B cell (primary cell): Measurements from ENCODE around the gene FAHD2B. TPM values are rescaled to one million over a fixed set of nuclear protein-coding genes. Genes with fewer than 3 reads are reported as not detected.
"Not testable (repeated sequence)": the region's sequence is repeated elsewhere in the genome, so short reads cannot be mapped to it uniquely, and the experiment has no call there.

Source experiments
- ATAC-seq: fragments of 200-7000 bp; cut with Tn5 transposase; one replicate; pipeline ENCODE4 v1.10.0; 2021; ENCODE audit warnings: low read depth, mild to moderate bottlenecking, moderate number of reproducible peaks, moderate library complexity
- CTCF ChIA-PET: fragments of 350-600 bp; sonication (Branson Sonifier 250); formaldehyde crosslinking; loops from one replicate; lab custom pipeline; 2021; ENCODE audit warnings: antibody characterized with exemption, inconsistent platforms; lab: Charles Lee
- POLR2A ChIA-PET: fragments of 350-600 bp; sonication (Branson Sonifier 250); formaldehyde crosslinking; loops from one replicate; lab custom pipeline; 2021; ENCODE audit warnings: antibody characterized with exemption; lab: Charles Lee
- DNase-seq: peaks from one replicate; pipeline ENCODE4 v3.0.0; 2013
- H2AFZ ChIP-seq: 2 replicates; pipeline ENCODE4 v1.6.1; 2012; ENCODE audit warnings: mild to moderate bottlenecking, low read depth, low read length; ENCODE audit not compliant: insufficient read depth, poor library complexity, severe bottlenecking
- H3K27ac ChIP-seq, 2 donors: 1 replicate in 1 of 2; 2 replicates in 1 of 2; pipeline ENCODE4 v1.5.1; 2012 to 2013; ENCODE audit warnings: low read length in 2 of 2, mild to moderate bottlenecking in 2 of 2, moderate library complexity in 1 of 2
- H3K27me3 ChIP-seq, 4 experiments: fragments of 200-600 bp in 1 of 4; sonication (generic) in 1 of 4; replicated peaks in 1 of 4; 1 replicate in 2 of 4; 2 replicates in 2 of 4; pipeline versions ENCODE4 v1.6.1 to v1.7.0; 2013 to 2016; ENCODE audit warnings: low read length in 3 of 4, mild to moderate bottlenecking in 2 of 4, mixed read lengths in 1 of 4, moderate library complexity in 1 of 4; ENCODE audit not compliant: insufficient read depth in 4 of 4, control insufficient read depth in 3 of 4; ENCODE audit errors: control extremely low read depth in 1 of 4
- H3K36me3 ChIP-seq, 2 experiments: replicated peaks in 1 of 2; 1 replicate in 1 of 2; 2 replicates in 1 of 2; pipeline versions ENCODE4 v1.6.1 to v1.7.1; 2013; ENCODE audit warnings: low read length in 1 of 2; ENCODE audit not compliant: insufficient read depth in 2 of 2, control insufficient read depth in 1 of 2; ENCODE audit errors: control extremely low read depth in 1 of 2, extremely low read depth in 1 of 2
- H3K4me1 ChIP-seq, 2 donors: fragments of 200-600 bp in 1 of 2; sonication (generic) in 1 of 2; 1 replicate in 1 of 2; 2 replicates in 1 of 2; pipeline versions ENCODE4 v1.5.1 to v1.6.1; 2013 to 2017; ENCODE audit warnings: low read length in 2 of 2; ENCODE audit not compliant: control insufficient read depth in 2 of 2, insufficient read depth in 2 of 2
- H3K4me2 ChIP-seq: replicated peaks from 2 replicates; pipeline ENCODE3; 2012; ENCODE audit warnings: mild to moderate bottlenecking, low read depth, low read length; ENCODE audit not compliant: poor library complexity, severe bottlenecking
- H3K4me3 ChIP-seq, 5 experiments: fragments of 200-600 bp in 1 of 5; sonication (generic) in 1 of 5; 1 replicate in 3 of 5; 2 replicates in 2 of 5; pipeline versions ENCODE4 v1.5.1 to v1.7.0; 2011 to 2016; ENCODE audit warnings: low read length in 4 of 5, mild to moderate bottlenecking in 4 of 5, low read depth in 2 of 5, control low read depth in 1 of 5, moderate library complexity in 1 of 5; ENCODE audit not compliant: insufficient read depth in 1 of 5; ENCODE audit errors: control extremely low read depth in 1 of 5, extremely low read depth in 1 of 5
- H3K79me2 ChIP-seq: fragments of 200-600 bp; sonication (generic); one replicate; pipeline ENCODE4 v1.6.0; 2016; ENCODE audit warnings: low read length; ENCODE audit not compliant: control insufficient read depth, insufficient read depth
- H3K9ac ChIP-seq: fragments of 200-600 bp; sonication (generic); 2 replicates; pipeline ENCODE4 v1.6.1; 2017; ENCODE audit warnings: mild to moderate bottlenecking, low read length, moderate library complexity
- H3K9me3 ChIP-seq, 3 donors: one replicate each; pipeline versions ENCODE4 v1.6.1 to v1.7.1; 2013; ENCODE audit warnings: low read length in 2 of 3; ENCODE audit not compliant: control insufficient read depth in 2 of 3, insufficient read depth in 1 of 3; ENCODE audit errors: control extremely low read depth in 1 of 3
- H4K20me1 ChIP-seq: 2 replicates; pipeline ENCODE4 v1.6.0; 2012; ENCODE audit warnings: mild to moderate bottlenecking, low read length; ENCODE audit not compliant: insufficient read depth, control insufficient read depth, poor library complexity, severe bottlenecking
- H3K27ac Mint-ChIP-seq: one replicate; pipeline ENCODE4 v1.8.0; 2021; ENCODE audit warnings: mixed read lengths
- H3K27me3 Mint-ChIP-seq: one replicate; pipeline ENCODE4 v1.8.0; 2021; ENCODE audit warnings: mixed read lengths
- H3K4me1 Mint-ChIP-seq: one replicate; pipeline ENCODE4 v1.8.0; 2021; ENCODE audit warnings: mixed read lengths
- H3K4me3 Mint-ChIP-seq: one replicate; pipeline ENCODE4 v1.8.0; 2021; ENCODE audit warnings: mixed read lengths
- H3K9me3 Mint-ChIP-seq: one replicate; pipeline ENCODE4 v1.8.0; 2022; ENCODE audit warnings: mixed read lengths; ENCODE audit not compliant: insufficient read depth
- CTCF ChIP-seq: fragments of 200-600 bp; IDR thresholded peaks from one replicate; pipeline ENCODE4 v1.8.0; 2022; ENCODE audit warnings: antibody characterized with exemption, mild to moderate bottlenecking
- EZH2 ChIP-seq: IDR thresholded peaks from 2 replicates; pipeline ENCODE4 v1.6.1; 2012; ENCODE audit warnings: borderline replicate concordance, low read depth, mild to moderate bottlenecking, moderate library complexity, low read length; ENCODE audit not compliant: insufficient read depth, poor library complexity, severe bottlenecking
- WGBS: methylation state at CpG from one replicate; pipeline ENCODE4 v1.1.5; 2013; ENCODE audit warnings: missing lambda C conversion rate; ENCODE audit not compliant: insufficient coverage; 5-methylcytosine and 5-hydroxymethylcytosine counted together
- intact Hi-C: fragments of 100-400 bp; cut with micrococcal nuclease; formaldehyde crosslinking; loops from one replicate; pipeline ENCODE4 v1.10.0; 2022
- polyA plus RNA-seq: library from polyadenylated mRNA; depleted of rRNA; stranded (reverse); fragments of >200 nt; gene quantifications from 2 replicates; pipeline ENCODE4 v1.2.3, GENCODE V29; 2012
- total RNA-seq, 2 donors: library from RNA; stranded (reverse); fragments of 120-200 nt in 1 of 2; gene quantifications; 1 replicate in 1 of 2; 2 replicates in 1 of 2; pipeline versions ENCODE4 v1.2.3 to v1.2.4, GENCODE V29; 2013 to 2022

The FAHD2B gene
- total and polyA plus RNA-seq, 2 donors (not counting 1 experiment from before 2014, with no cell fraction given) = 12.4 to 20.6 TPM

- H3K4me3 ChIP-seq, CTCF ChIA-PET, H3K79me2 ChIP-seq, H3K27me3 ChIP-seq, H4K20me1 ChIP-seq, POLR2A ChIA-PET, H3K9me3 ChIP-seq, H3K27ac ChIP-seq, H3K4me1 ChIP-seq, H3K9ac ChIP-seq, H2AFZ ChIP-seq, ATAC-seq, H3K9me3 Mint-ChIP-seq, intact Hi-C loops, H3K27ac Mint-ChIP-seq, DNase-seq, H3K4me2 ChIP-seq, H3K4me1 Mint-ChIP-seq, H3K4me3 Mint-ChIP-seq, H3K36me3 ChIP-seq: not testable (repeated sequence)
- peaks cover 10% of the 10 kb centered on the region for H3K27me3 Mint-ChIP-seq
- WGBS = 83% methylated on average over 1 of the region's 5 CpGs
Measured at GRCh38 chr2:97068722-97069121, 26.0 kb downstream of the FAHD2B start.

- H3K27ac Mint-ChIP-seq = no peak overlapping the region
- Histone ChIP-seq H3K27me3 (peaks cover 0 to 3% (median under 1%) of the 10 kb centered on the region in 4 experiments), H3K4me3 (no peak overlapping the region), H3K4me1 (no peaks in the 10 kb centered on the region), H4K20me1 (no peaks in the 10 kb centered on the region), H3K9me3 (no peaks in the 10 kb centered on the region), H3K9ac (no peak overlapping the region), H3K27ac (no peak overlapping the region), H3K4me2 (no peak overlapping the region), H3K36me3 (no peaks in the 10 kb centered on the region), H2AFZ (no peak overlapping the region), H3K79me2 (no peaks in the 10 kb centered on the region)
- ChIA-PET POLR2A (no interaction called here), CTCF (interaction anchor here (1.4 kb wide), 1 partner anchor 63 kb away, joined by 3 read pairs; no protein-coding TSS in a partner anchor)
- intact Hi-C loops = no loop called here
- no peaks in the 10 kb centered on the region for H3K9me3 Mint-ChIP-seq
- WGBS = 67% methylated on average over 1 of the region's 1 CpG
- ATAC-seq (no peak), DNase-seq (no peak)
- no peak overlapping the region for H3K4me3 Mint-ChIP-seq
- peaks cover 10% of the 10 kb centered on the region for H3K27me3 Mint-ChIP-seq
- peaks cover 4% of the 10 kb centered on the region for H3K4me1 Mint-ChIP-seq
- TF ChIP-seq EZH2 = no peak
- TF ChIP-seq CTCF = no peak
Measured at GRCh38 chr2:97068074-97068473, 26.6 kb downstream of the FAHD2B start.
